DOHH2 (cell line): ENCODE data around the gene GIMAP7.

Experiments
- H3F3A ChIP-seq: fragments of 200-600 bp; sonication (generic), shearing (Covaris generic); 2 replicates; pipeline ENCODE4 v1.6.0; 2016; ENCODE audit warnings: antibody characterized with exemption, mild to moderate bottlenecking; ENCODE audit not compliant: control insufficient read depth, insufficient read depth
- H3K27ac ChIP-seq: fragments of 200-600 bp; sonication (generic); 2 replicates; pipeline ENCODE4 v1.5.1; 2014; ENCODE audit warnings: low read depth, mild to moderate bottlenecking, low read length, moderate library complexity
- H3K27me3 ChIP-seq: fragments of 200-600 bp; sonication (generic); 2 replicates; pipeline ENCODE4 v1.6.1; 2014; ENCODE audit warnings: mild to moderate bottlenecking, low read length, mixed read lengths; ENCODE audit not compliant: control insufficient read depth
- H3K36me3 ChIP-seq: fragments of 200-600 bp; sonication (generic); 2 replicates; pipeline ENCODE4 v1.6.1; 2014; ENCODE audit warnings: mild to moderate bottlenecking, low read length, moderate library complexity, mixed read lengths; ENCODE audit not compliant: control insufficient read depth
- H3K4me1 ChIP-seq: fragments of 200-600 bp; sonication (generic); 2 replicates; pipeline ENCODE4 v1.6.1; 2014; ENCODE audit warnings: mild to moderate bottlenecking, low read length, mixed read lengths; ENCODE audit not compliant: control insufficient read depth
- H3K4me2 ChIP-seq: fragments of 200-600 bp; sonication (generic); 2 replicates; pipeline ENCODE4 v1.6.0; 2014; ENCODE audit warnings: mild to moderate bottlenecking, low read length, moderate library complexity
- H3K4me3 ChIP-seq: fragments of 200-600 bp; sonication (generic); 2 replicates; pipeline ENCODE4 v1.5.1; 2014; ENCODE audit warnings: mild to moderate bottlenecking, low read length, mixed read lengths
- H3K79me2 ChIP-seq: fragments of 200-600 bp; sonication (generic); 2 replicates; pipeline ENCODE4 v1.6.1; 2014; ENCODE audit warnings: mild to moderate bottlenecking, low read length, mixed read lengths; ENCODE audit not compliant: control insufficient read depth
- H3K9me2 ChIP-seq: fragments of 200-600 bp; sonication (generic); replicated peaks from 2 replicates; pipeline ENCODE4 v1.6.1; 2014; ENCODE audit warnings: mild to moderate bottlenecking, low read length, mixed read lengths; ENCODE audit not compliant: control insufficient read depth
- H3K9me3 ChIP-seq: fragments of 200-600 bp; sonication (generic); 2 replicates; pipeline ENCODE4 v1.6.1; 2014; ENCODE audit warnings: antibody characterized with exemption, low read length, mixed read lengths; ENCODE audit not compliant: control insufficient read depth, insufficient read depth
- H4K20me1 ChIP-seq: fragments of 200-600 bp; sonication (generic); 2 replicates; pipeline ENCODE4 v1.6.0; 2014; ENCODE audit warnings: low read depth, mild to moderate bottlenecking, antibody characterized with exemption, low read length, moderate library complexity; ENCODE audit not compliant: control insufficient read depth, insufficient read depth
- EZH2phosphoT487 ChIP-seq: fragments of 200-600 bp; sonication (generic); IDR thresholded peaks from 2 replicates; pipeline ENCODE4 v1.6.1; 2017; ENCODE audit warnings: borderline replicate concordance, mild to moderate bottlenecking, antibody characterized with exemption, low read length, moderate library complexity, mixed read lengths
- TF ChIP-seq, protein P1 (sequence below): fragments of 200-600 bp; sonication (generic); IDR thresholded peaks from one replicate; pipeline ENCODE4 v1.5.1; 2014; ENCODE audit warnings: antibody characterized with exemption, mild to moderate bottlenecking, low read depth, low read length; ENCODE audit not compliant: poor library complexity, severe bottlenecking

Gene GIMAP7

DNA sequence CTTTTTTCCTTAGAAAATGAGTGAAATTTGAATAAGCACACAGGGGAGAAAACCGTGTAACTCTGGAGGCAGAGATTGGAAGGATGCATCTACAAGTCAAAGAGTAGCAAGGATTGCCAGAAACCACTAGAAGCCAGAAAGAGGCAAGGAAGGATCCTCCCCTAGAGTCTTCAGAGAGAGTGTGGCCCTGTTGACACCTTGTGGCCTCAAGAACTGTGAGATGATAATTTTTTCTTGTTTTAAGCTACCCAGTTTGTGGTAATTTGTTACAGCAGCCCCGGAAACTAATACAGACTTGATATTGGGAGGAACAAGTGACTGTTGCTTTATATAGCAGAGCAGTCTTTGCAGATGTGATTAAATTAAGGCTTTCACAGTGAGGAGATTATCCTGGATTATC lies 3.6 kb upstream of the GIMAP7 start:
- H3K4me1 ChIP-seq: no peaks in the 10 kb centered on the region
- no peak overlapping the region for H3K4me3 ChIP-seq
- no peaks in the 10 kb centered on the region for H3K36me3 ChIP-seq
- no peaks in the 10 kb centered on the region for H4K20me1 ChIP-seq
- no peak overlapping the region for H3K4me2 ChIP-seq
- no peaks in the 10 kb centered on the region for H3K9me2 ChIP-seq
- H3K9me3 ChIP-seq: no peaks in the 10 kb centered on the region
- H3K27ac ChIP-seq: no peak overlapping the region
- no peaks in the 10 kb centered on the region for H3K79me2 ChIP-seq
- peaks cover 16% of the 10 kb centered on the region for H3K27me3 ChIP-seq
- H3F3A ChIP-seq: no peaks in the 10 kb centered on the region
- TF ChIP-seq, protein P1, sequence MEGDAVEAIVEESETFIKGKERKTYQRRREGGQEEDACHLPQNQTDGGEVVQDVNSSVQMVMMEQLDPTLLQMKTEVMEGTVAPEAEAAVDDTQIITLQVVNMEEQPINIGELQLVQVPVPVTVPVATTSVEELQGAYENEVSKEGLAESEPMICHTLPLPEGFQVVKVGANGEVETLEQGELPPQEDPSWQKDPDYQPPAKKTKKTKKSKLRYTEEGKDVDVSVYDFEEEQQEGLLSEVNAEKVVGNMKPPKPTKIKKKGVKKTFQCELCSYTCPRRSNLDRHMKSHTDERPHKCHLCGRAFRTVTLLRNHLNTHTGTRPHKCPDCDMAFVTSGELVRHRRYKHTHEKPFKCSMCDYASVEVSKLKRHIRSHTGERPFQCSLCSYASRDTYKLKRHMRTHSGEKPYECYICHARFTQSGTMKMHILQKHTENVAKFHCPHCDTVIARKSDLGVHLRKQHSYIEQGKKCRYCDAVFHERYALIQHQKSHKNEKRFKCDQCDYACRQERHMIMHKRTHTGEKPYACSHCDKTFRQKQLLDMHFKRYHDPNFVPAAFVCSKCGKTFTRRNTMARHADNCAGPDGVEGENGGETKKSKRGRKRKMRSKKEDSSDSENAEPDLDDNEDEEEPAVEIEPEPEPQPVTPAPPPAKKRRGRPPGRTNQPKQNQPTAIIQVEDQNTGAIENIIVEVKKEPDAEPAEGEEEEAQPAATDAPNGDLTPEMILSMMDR: no peak
- TF ChIP-seq EZH2phosphoT487: no peak

DNA sequence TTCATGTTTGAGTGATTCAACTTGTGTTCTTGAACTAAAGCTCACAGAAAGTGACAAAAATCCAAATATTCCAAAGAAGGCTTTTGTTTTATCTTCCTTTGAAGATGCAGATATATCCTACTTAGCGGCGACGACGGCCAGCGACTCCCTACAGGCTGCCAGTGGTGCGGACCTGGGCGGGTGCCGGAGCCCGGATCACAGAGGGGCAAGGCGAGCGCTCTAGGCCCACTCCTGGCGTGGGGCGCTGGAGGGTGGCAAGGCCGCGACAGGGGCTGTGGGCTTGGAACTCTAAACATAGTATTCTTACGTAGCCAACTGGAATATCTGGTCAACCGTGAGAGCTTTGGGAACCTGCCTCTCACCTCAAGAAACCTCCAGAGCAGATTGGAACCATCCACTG lies 914 bp upstream of the GIMAP7 start:
- Histone ChIP-seq H3K4me2 (no peak overlapping the region), H3K36me3 (no peaks in the 10 kb centered on the region), H3K79me2 (no peaks in the 10 kb centered on the region), H3K9me3 (no peaks in the 10 kb centered on the region), H3F3A (no peaks in the 10 kb centered on the region), H3K27ac (no peak overlapping the region), H3K9me2 (no peaks in the 10 kb centered on the region), H3K27me3 (peaks cover 24% of the 10 kb centered on the region), H4K20me1 (no peaks in the 10 kb centered on the region), H3K4me1 (no peaks in the 10 kb centered on the region), H3K4me3 (no peak overlapping the region)
- no peak for TF ChIP-seq EZH2phosphoT487
- TF ChIP-seq, protein P1: no peak

DNA sequence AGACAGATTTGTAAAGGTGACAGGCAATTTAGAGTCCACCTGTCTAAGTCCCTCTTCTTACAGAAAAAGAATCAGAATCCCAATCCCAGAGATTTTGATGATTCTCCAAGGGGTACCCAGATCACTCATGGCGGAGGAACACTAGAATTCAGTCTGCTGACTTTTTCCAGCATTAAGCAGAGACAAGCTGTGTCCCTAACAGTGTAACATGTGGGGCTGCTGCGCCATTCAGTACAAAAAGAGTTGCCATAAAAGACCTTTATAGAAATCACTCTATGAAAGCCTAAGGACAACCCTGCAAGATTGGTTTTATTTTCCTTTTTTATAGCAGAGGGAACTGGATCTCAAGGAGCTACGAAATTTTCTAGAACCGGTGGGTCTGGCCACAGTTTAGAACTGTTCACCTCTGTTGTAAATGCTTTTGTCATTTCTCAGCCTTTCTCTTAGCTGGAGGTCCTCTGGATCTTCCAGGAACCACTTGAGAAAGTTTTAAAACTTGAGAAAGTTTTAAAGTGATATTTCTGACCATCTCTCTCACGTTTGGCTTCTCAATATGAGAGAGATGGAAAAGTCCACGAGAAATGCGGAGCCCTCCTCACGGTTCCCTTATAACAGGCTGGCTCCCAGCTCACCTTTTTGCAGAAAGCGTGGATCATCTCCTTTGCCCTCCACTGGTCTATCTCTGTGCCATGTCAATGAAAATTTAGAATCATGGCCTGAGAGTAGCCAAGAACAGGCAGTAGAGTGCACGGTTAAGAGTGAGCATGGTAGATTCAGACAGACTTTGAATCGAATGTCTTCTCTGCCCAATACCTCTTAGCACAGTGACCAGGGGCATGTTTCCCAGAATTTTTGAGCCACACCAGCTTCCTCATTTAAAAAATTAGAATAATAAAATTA lies 826 bp downstream of the GIMAP7 start:
- no peak; the same call in 1 of the 2 replicates for TF ChIP-seq EZH2phosphoT487
- TF ChIP-seq, protein P1: no peak
- Histone ChIP-seq H3K4me3 (no peak overlapping the region), H3F3A (no peaks in the 10 kb centered on the region), H3K4me1 (no peaks in the 10 kb centered on the region), H3K27me3 (peaks cover 24% of the 10 kb centered on the region), H3K27ac (no peak overlapping the region), H3K36me3 (no peaks in the 10 kb centered on the region), H3K4me2 (no peak overlapping the region), H3K79me2 (no peaks in the 10 kb centered on the region), H4K20me1 (no peaks in the 10 kb centered on the region), H3K9me3 (no peaks in the 10 kb centered on the region), H3K9me2 (no peaks in the 10 kb centered on the region)
